GM10266 (cell line): Measurements from ENCODE around the gene CSTA.

ENCODE experiments used
- DNase-seq: peaks from one replicate; pipeline ENCODE4 v3.0.0; 2012; ENCODE audit errors: extremely low spot score
- TF ChIP-seq, protein P1 (sequence below): IDR thresholded peaks from 2 replicates; pipeline ENCODE4 v1.5.1; 2012; ENCODE audit warnings: mild to moderate bottlenecking, low read depth; ENCODE audit not compliant: control insufficient read depth, insufficient read depth; ENCODE audit errors: missing control alignments

CSTA gene

GRCh38 chr3:122322095-122323075, 2.7 kb upstream of the CSTA start:
- DNase-seq, result peak; percentile 52
- TF ChIP-seq, protein P1, sequence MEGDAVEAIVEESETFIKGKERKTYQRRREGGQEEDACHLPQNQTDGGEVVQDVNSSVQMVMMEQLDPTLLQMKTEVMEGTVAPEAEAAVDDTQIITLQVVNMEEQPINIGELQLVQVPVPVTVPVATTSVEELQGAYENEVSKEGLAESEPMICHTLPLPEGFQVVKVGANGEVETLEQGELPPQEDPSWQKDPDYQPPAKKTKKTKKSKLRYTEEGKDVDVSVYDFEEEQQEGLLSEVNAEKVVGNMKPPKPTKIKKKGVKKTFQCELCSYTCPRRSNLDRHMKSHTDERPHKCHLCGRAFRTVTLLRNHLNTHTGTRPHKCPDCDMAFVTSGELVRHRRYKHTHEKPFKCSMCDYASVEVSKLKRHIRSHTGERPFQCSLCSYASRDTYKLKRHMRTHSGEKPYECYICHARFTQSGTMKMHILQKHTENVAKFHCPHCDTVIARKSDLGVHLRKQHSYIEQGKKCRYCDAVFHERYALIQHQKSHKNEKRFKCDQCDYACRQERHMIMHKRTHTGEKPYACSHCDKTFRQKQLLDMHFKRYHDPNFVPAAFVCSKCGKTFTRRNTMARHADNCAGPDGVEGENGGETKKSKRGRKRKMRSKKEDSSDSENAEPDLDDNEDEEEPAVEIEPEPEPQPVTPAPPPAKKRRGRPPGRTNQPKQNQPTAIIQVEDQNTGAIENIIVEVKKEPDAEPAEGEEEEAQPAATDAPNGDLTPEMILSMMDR, result no peak

- DNase-seq, result no peak
- TF ChIP-seq, protein P1, result no peak
Observed at GRCh38 chr3:122325769-122326168, 721 bp downstream of the CSTA start.

DNA sequence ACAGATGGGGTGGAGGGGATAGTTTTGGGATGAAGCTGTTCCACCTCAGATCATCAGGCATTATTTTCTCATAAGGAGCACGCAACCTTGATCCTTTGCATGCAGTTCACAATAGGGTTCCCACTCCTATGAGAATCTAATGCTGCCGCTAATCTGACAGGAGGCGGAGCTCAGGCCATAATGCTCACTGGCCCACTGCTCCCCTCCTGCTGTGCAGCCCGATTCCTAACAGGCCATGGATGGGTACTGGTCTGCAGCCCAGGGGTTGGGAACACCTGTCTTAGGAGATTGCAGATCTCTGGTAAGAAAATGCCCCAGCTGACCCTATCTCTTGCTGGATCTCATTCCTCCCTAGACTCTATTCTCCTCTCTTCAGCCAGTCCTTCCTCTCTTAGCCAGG, 6.8 kb downstream of the CSTA start:
- TF ChIP-seq, protein P1, result no peak
- no peak for DNase-seq

GRCh38 chr3:122332551-122332950, 7.5 kb downstream of the CSTA start:
- DNase-seq, result no peak
- TF ChIP-seq, protein P1, result no peak

GRCh38 chr3:122342803-122343202, 17.8 kb downstream of the CSTA start:
- DNase-seq, result no peak
- TF ChIP-seq, protein P1, result no peak

DNA sequence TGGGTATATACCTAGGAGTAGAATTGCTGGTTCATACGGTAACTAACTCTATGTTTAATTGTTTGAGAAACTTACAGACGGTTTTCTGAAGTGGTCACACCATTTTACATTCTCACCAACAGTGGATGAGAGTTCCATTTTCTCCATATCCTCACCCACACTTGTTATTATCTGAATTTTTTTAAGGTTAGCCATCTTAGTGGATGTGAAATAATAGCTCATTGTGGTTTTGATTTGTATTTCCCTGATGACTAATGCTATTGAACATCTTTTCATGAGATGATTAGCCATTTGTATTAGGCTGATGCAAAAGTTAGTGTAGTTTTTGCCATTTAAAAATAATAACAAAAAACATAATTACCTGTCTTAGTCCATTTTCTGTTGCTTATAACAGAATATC, 18.6 kb downstream of the CSTA start:
- TF ChIP-seq, protein P1, result no peak
- no peak for DNase-seq

DNA sequence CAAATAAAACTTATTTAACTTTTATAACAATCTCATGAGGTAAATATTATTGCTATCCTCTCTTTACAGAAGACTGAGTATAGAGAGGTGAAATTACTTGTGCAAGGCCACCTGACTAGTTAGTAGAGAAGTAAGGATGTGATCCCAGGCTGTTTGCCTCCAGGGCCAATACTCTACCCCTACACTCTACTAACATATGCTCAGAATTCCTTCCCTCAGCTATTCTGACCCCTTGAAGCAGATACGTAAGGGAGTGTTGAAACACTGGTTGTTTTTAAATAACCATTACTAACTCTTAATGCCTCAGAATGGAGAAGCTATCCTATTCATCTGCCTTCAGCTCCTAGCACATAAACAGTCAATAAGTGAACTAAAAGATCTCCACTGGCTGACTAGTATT, 24.1 kb downstream of the CSTA start:
- TF ChIP-seq, protein P1, result no peak
- no peak for DNase-seq
